GM12878 (cell line): ENCODE results near the gene CFLAR. TPM values are rescaled to one million over a fixed set of nuclear protein-coding genes. Genes with fewer than 3 reads are reported as not detected.

Source experiments
- ASH2L ChIP-seq: fragments of 300-600, 200-600 bp; sonication (generic); IDR thresholded peaks from 2 replicates; pipeline ENCODE4 v1.6.1; 2017; ENCODE audit warnings: low read depth, mild to moderate bottlenecking, borderline replicate concordance
- CBFB ChIP-seq: IDR thresholded peaks from 2 replicates; pipeline ENCODE4 v1.6.1; 2016; ENCODE audit warnings: antibody characterized with exemption, low read depth
- CHD1 ChIP-seq: IDR thresholded peaks from 2 replicates; pipeline ENCODE4 v1.6.1; 2012; ENCODE audit warnings: low read depth, low read length, improper control_type of control experiment
- EED ChIP-seq: sonication (generic); IDR thresholded peaks from 2 replicates; pipeline ENCODE4 v1.6.1; 2016; ENCODE audit warnings: antibody characterized with exemption, low read depth
- ETV6 ChIP-seq, 2 experiments: fragments of 450-650 bp in 1 of 2; IDR thresholded peaks in 1 of 2; conservative IDR thresholded peaks in 1 of 2; 2 replicates each; pipeline ENCODE4 v1.6.1; 2014; ENCODE audit warnings: antibody characterized with exemption in 1 of 2, borderline replicate concordance in 1 of 2, low read depth in 1 of 2, mild to moderate bottlenecking in 1 of 2, moderate library complexity in 1 of 2
- HDAC2 ChIP-seq: fragments of 200-600 bp; sonication (generic); IDR thresholded peaks from 2 replicates; pipeline ENCODE4 v1.6.1; 2017
- IKZF1 ChIP-seq: fragments of 450-650 bp; conservative IDR thresholded peaks from 2 replicates; pipeline ENCODE4 v1.6.1; 2017; ENCODE audit warnings: antibody characterized with exemption, mild to moderate bottlenecking
- MEF2A ChIP-seq: IDR thresholded peaks from 2 replicates; pipeline ENCODE4 v1.6.1; 2011; ENCODE audit warnings: low read depth, mild to moderate bottlenecking, low read length, moderate library complexity; ENCODE audit not compliant: insufficient read depth
- MXI1 ChIP-seq: fragments of 150-350 bp; IDR thresholded peaks from 2 replicates; pipeline ENCODE4 v1.6.1; 2011; ENCODE audit warnings: low read depth, mild to moderate bottlenecking, inconsistent platforms, low read length, improper control_type of control experiment
- POLR2AphosphoS2 ChIP-seq: IDR thresholded peaks from 2 replicates; pipeline ENCODE4 v1.6.1; 2011; ENCODE audit warnings: low read depth, mild to moderate bottlenecking, low read length, improper control_type of control experiment, moderate library complexity
- RBBP5 ChIP-seq: fragments of 200-600 bp; sonication (generic); conservative IDR thresholded peaks from 2 replicates; pipeline ENCODE4 v1.6.1; 2016
- WRNIP1 ChIP-seq: IDR thresholded peaks from 2 replicates; pipeline ENCODE4 v1.6.1; 2011; ENCODE audit warnings: low read depth, low read length, improper control_type of control experiment, borderline replicate concordance
- ZNF217 ChIP-seq: fragments of 450-650 bp; IDR thresholded peaks from 2 replicates; pipeline ENCODE4 v1.6.1; 2017; ENCODE audit warnings: antibody characterized with exemption, mild to moderate bottlenecking
- ZNF24 ChIP-seq: fragments of 450-650 bp; IDR thresholded peaks from 2 replicates; pipeline ENCODE4 v1.6.1; 2017; ENCODE audit warnings: antibody characterized with exemption, mild to moderate bottlenecking
- ZZZ3 ChIP-seq: IDR thresholded peaks from 2 replicates; pipeline ENCODE4 v1.6.1; 2011; ENCODE audit warnings: low read depth; ENCODE audit not compliant: control insufficient read depth, insufficient read length
- polyA plus RNA-seq, 11 experiments: library from polyadenylated mRNA; depleted of rRNA in 4 of 11; unstranded in 6 of 11; stranded (reverse) in 5 of 11; fragments of >200 nt; fragmentation: Nextera tagmentation in 4 of 11; fragmentation: Illumina TruSeq in 1 of 11; extraction: Ambion mirVana in 4 of 11; extraction: Trizol in 1 of 11; gene quantifications; 1 replicate in 1 of 11; 2 replicates in 10 of 11; pipeline versions ENCODE4 v1.2.1 to v1.2.3, GENCODE V29; 2011 to 2016; ENCODE audit warnings: inconsistent platforms in 2 of 11, missing spikeins in 2 of 11, low read depth in 1 of 11
- total RNA-seq, 4 experiments: library from RNA; depleted of rRNA in 3 of 4; stranded (reverse); fragments of >200 nt in 3 of 4; fragmentation: Illumina TruSeq in 1 of 4; extraction: Trizol in 1 of 4; gene quantifications; 2 replicates each; pipeline versions ENCODE4 v1.2.1 to v1.2.3, GENCODE V29; 2013 to 2021
- TF ChIP-seq, protein P1 (sequence below): fragments of 450-650 bp; formaldehyde crosslinking; IDR thresholded peaks from 2 replicates; pipeline ENCODE4 v1.4.0; 2022; ENCODE audit warnings: mild to moderate bottlenecking, moderate library complexity
- TF ChIP-seq, protein P2 (sequence below): fragments of 450-650 bp; IDR thresholded peaks from 2 replicates; pipeline ENCODE4 v1.6.1; 2017; ENCODE audit warnings: low read depth, mild to moderate bottlenecking, moderate library complexity
- TF ChIP-seq, protein P3 (sequence below): IDR thresholded peaks from 2 replicates; pipeline ENCODE4 v1.6.1; 2012; ENCODE audit warnings: low read depth, low read length, improper control_type of control experiment
- TF ChIP-seq, protein P4 (sequence below): fragments of 450-650 bp; IDR thresholded peaks from 2 replicates; pipeline ENCODE4 v1.6.1; 2016; ENCODE audit warnings: mild to moderate bottlenecking, moderate library complexity, borderline replicate concordance

CFLAR gene
- total and polyA plus RNA-seq, 10 of the 15 experiments (the other 5 are each of a cell fraction or from before 2014, with no cell fraction given), result 80.6 to 181 (median 101) TPM

DNA sequence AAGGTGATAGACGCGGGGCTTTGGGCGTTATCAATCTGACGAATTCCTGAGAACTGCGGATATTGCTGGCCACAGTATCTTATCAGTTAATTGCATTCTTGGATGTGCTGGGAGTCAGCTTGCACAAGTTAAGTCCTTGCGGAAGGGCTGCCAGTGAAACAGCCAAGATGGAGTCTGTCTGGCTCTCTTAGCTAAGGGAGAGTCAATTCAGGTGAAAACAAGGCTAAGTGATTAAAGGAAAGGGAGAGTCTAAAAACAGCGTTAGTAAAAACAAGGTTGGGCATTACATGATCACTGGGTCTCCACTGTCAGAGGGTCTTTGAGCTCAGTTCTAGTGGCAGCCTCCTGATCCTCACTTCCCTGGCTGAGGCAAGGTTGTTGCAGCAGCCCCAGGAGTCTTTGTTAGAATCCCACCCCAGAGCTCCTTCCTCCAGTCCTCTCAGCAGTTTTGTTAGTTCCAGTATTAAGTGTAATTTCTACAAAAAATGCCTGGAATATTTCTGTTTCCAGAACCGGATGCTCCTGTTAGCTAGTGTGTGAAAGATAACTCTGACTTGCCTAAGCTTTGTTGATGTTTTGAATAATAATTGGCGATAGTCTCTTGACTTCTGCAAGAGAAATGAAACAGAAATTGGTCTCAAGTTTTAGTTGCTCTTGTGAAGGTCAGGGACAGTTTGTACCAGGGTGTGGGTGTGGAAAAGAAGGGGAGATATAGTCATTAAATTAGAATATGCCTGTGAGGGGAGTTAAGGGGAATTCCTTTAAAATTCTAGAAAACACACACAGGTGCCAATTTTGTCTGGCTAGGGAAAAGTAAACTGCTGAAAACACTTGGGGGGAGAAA, 10.6 kb downstream of the CFLAR start (continued):
- TF ChIP-seq, protein P1, sequence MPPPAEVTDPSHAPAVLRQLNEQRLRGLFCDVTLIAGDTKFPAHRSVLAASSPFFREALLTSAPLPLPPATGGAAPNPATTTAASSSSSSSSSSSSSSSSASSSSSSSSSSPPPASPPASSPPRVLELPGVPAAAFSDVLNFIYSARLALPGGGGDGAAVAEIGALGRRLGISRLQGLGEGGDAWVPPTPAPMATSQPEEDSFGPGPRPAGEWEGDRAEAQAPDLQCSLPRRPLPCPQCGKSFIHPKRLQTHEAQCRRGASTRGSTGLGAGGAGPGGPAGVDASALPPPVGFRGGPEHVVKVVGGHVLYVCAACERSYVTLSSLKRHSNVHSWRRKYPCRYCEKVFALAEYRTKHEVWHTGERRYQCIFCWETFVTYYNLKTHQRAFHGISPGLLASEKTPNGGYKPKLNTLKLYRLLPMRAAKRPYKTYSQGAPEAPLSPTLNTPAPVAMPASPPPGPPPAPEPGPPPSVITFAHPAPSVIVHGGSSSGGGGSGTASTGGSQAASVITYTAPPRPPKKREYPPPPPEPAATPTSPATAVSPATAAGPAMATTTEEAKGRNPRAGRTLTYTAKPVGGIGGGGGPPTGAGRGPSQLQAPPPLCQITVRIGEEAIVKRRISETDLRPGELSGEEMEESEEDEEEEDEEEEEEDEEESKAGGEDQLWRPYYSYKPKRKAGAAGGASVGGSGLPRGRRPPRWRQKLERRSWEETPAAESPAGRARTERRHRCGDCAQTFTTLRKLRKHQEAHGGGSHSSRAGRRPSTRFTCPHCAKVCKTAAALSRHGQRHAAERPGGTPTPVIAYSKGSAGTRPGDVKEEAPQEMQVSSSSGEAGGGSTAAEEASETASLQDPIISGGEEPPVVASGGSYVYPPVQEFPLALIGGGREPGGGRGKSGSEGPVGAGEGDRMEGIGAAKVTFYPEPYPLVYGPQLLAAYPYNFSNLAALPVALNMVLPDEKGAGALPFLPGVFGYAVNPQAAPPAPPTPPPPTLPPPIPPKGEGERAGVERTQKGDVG (CRISPR knock-in tag), result peak; percentile 97
- TF ChIP-seq WRNIP1 (0 out of 2 replicates have a peak, but pooled peaks have one; percentile 85), MEF2A (0 out of 2 replicates have a peak, but pooled peaks have one; percentile 15), IKZF1 (peak; percentile 62), HDAC2 (no peak), EED (peak; percentile 28; the same call in 1 of the 2 replicates), CHD1 (peak; percentile 49; the same call in 1 of the 2 replicates), ZZZ3 (no peak), CBFB (peak; percentile 8; the same call in 1 of the 2 replicates), ASH2L (0 out of 2 replicates have a peak, but pooled peaks have one; percentile 52), ETV6 (conservative IDR thresholded peaks at IDR 0.05 in 1 of 2, IDR thresholded peaks at IDR 0.05 in 1 of 2; ENCODE audit: borderline replicate concordance in 1 of 2, low read depth in 1 of 2) (peak in 1 of 2 experiments; percentile 52; a peak in 1 of 4 replicates), RBBP5 (no peak), POLR2AphosphoS2 (peak; percentile 40; the same call in 1 of the 2 replicates), ZNF24 (no peak), MXI1 (peak; percentile 19; the same call in 1 of the 2 replicates), ZNF217 (no peak)
- TF ChIP-seq, protein P2, sequence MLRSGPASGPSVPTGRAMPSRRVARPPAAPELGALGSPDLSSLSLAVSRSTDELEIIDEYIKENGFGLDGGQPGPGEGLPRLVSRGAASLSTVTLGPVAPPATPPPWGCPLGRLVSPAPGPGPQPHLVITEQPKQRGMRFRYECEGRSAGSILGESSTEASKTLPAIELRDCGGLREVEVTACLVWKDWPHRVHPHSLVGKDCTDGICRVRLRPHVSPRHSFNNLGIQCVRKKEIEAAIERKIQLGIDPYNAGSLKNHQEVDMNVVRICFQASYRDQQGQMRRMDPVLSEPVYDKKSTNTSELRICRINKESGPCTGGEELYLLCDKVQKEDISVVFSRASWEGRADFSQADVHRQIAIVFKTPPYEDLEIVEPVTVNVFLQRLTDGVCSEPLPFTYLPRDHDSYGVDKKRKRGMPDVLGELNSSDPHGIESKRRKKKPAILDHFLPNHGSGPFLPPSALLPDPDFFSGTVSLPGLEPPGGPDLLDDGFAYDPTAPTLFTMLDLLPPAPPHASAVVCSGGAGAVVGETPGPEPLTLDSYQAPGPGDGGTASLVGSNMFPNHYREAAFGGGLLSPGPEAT, result peak; percentile 79; the same call in 1 of the 2 replicates
- TF ChIP-seq, protein P3, sequence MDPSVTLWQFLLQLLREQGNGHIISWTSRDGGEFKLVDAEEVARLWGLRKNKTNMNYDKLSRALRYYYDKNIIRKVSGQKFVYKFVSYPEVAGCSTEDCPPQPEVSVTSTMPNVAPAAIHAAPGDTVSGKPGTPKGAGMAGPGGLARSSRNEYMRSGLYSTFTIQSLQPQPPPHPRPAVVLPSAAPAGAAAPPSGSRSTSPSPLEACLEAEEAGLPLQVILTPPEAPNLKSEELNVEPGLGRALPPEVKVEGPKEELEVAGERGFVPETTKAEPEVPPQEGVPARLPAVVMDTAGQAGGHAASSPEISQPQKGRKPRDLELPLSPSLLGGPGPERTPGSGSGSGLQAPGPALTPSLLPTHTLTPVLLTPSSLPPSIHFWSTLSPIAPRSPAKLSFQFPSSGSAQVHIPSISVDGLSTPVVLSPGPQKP, result no peak
- TF ChIP-seq, protein P4, sequence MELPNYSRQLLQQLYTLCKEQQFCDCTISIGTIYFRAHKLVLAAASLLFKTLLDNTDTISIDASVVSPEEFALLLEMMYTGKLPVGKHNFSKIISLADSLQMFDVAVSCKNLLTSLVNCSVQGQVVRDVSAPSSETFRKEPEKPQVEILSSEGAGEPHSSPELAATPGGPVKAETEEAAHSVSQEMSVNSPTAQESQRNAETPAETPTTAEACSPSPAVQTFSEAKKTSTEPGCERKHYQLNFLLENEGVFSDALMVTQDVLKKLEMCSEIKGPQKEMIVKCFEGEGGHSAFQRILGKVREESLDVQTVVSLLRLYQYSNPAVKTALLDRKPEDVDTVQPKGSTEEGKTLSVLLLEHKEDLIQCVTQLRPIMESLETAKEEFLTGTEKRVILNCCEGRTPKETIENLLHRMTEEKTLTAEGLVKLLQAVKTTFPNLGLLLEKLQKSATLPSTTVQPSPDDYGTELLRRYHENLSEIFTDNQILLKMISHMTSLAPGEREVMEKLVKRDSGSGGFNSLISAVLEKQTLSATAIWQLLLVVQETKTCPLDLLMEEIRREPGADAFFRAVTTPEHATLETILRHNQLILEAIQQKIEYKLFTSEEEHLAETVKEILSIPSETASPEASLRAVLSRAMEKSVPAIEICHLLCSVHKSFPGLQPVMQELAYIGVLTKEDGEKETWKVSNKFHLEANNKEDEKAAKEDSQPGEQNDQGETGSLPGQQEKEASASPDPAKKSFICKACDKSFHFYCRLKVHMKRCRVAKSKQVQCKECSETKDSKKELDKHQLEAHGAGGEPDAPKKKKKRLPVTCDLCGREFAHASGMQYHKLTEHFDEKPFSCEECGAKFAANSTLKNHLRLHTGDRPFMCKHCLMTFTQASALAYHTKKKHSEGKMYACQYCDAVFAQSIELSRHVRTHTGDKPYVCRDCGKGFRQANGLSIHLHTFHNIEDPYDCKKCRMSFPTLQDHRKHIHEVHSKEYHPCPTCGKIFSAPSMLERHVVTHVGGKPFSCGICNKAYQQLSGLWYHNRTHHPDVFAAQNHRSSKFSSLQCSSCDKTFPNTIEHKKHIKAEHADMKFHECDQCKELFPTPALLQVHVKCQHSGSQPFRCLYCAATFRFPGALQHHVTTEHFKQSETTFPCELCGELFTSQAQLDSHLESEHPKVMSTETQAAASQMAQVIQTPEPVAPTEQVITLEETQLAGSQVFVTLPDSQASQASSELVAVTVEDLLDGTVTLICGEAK, result no peak
